ENCODE results near the gene CHN2.

DNA sequence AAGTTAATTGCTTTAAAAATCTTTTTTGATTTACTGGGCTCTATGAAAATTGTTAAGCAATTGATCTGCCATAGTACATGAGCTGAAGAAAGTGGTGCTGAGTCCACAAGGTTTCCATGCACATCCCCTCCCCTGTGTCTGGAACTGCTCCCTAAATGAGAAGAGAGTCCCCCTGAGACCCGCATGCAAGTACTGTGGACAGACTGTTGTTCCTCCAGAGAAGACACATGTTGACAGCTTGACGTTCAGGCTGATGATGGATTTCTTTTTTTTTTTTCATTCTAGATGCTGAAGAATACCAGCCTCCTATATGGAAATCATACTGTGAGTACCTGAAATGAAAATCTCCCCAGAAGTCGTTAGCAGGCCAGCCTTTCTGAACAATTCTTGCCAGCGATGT is 159.8 kb downstream of the CHN2 start:
- no peak for TF ChIP-seq CTCF (IDR thresholded peaks at IDR 0.05)
- no peak for TF ChIP-seq EZH2 (IDR thresholded peaks at IDR 0.05)
